Measurements from ENCODE around the gene TMEM92. TPM values are rescaled to one million over a fixed set of nuclear protein-coding genes. Genes with fewer than 3 reads are reported as not detected.

The TMEM92 gene
- total RNA-seq (not detected), total RNA-seq (0 reads per million in 29 experiments)
- not detected for total RNA-seq (2013)

GRCh38 chr17:50274142-50274896, at the start of gene TMEM92:
Gene TMEM92 (plus strand): TSS chr17:50274466. CDS start chr17:50274502, 36 bp downstream.
- peaks cover 0 to 13% of the 10 kb centered on the region in 2 experiments for H3K4me1 ChIP-seq (ENCODE audit: control insufficient read depth in 1 of 2, extremely low read depth in 1 of 2, insufficient read depth in 2 of 2, low read length in 2 of 2)
- H3K4me3 ChIP-seq (ENCODE audit: control insufficient read depth in 1 of 2, extremely low read depth in 1 of 2, low read length in 1 of 2), result no peak within 1 kb of the TSS
- H3K27me3 ChIP-seq (replicated peaks in 1 of 2; ENCODE audit: control insufficient read depth in 2 of 2, extremely low read depth in 1 of 2, insufficient read depth in 2 of 2, low read length in 1 of 2), result peaks cover 0 to 69% of the 10 kb centered on the region in 2 experiments
- peak within 1 kb of the TSS in 1 of 3 donors; percentile 42 for H3K4me3 Mint-ChIP-seq
- H3K36me3 Mint-ChIP-seq, result no peaks in the 10 kb centered on the region
- DNase-seq, result no peak
- H3K9me3 ChIP-seq, result no peaks in the 10 kb centered on the region
- peaks cover 7 to 9% (median 7%) of the 10 kb centered on the region in 3 donors for H3K4me1 Mint-ChIP-seq
- H3K36me3 ChIP-seq (ENCODE audit: control insufficient read depth in 2 of 2, extremely low read depth in 1 of 2, insufficient read depth in 1 of 2, low read length in 1 of 2), result no peaks in the 10 kb centered on the region
- ATAC-seq (replicated peaks in 1 of 4), result no peak
- ChIA-PET POLR2A (no interaction called here), CTCF (interaction anchor here (0.5 to 1.9 kb wide), 2 partner anchors 74 to 690 kb away, joined by 4 to 13 read pairs; no protein-coding TSS in a partner anchor)
- H3K27ac ChIP-seq (ENCODE audit: low read length), result no peak within 1 kb of the TSS
- no peaks in the 10 kb centered on the region for H3K9me3 Mint-ChIP-seq
- peaks cover 42 to 54% of the 10 kb centered on the region in 2 donors for H3K27me3 Mint-ChIP-seq
- no peak within 1 kb of the TSS for H3K27ac Mint-ChIP-seq
- 38% methylated on average over 3 of the region's 23 CpGs for WGBS (ENCODE audit: insufficient coverage)

DNA sequence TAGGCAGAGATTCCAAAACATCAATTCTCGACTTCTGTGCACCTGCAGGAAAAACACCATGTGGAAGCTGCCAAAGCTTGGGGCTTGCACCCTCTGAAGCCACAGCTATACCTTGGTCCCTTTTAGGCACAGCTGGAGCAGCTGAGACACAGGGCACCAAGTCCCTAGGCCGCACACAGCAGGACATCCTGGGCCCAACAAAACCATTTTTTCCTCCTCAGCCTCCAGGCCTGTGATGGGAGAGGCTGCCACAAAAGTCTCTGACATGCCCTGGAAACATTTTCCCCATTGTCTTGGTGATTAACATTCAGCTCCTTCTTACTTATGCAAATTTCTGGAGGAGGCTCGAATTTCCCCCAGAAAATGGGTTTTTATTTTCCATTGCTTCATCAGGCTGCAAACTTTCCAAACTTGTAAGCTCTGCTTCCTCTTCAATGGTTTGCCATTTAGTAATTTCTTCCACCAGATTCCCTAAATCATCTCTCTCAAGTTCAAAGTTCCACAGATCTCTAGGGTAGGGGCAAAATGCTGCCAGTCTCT, 48.5 kb upstream of the TMEM92 start:
- no peak overlapping the region for H3K27ac Mint-ChIP-seq
- CTCF ChIA-PET, result no interaction called here
- H3K4me1 Mint-ChIP-seq, result no peaks in the 10 kb centered on the region
- peaks cover 0 to 11% of the 10 kb centered on the region in 2 experiments for H3K4me1 ChIP-seq (ENCODE audit: control insufficient read depth in 1 of 2, extremely low read depth in 1 of 2, insufficient read depth in 2 of 2, low read length in 2 of 2)
- H3K36me3 ChIP-seq (ENCODE audit: control insufficient read depth in 2 of 2, extremely low read depth in 1 of 2, insufficient read depth in 1 of 2, low read length in 1 of 2), result no peaks in the 10 kb centered on the region
- POLR2A ChIA-PET, result no interaction called here
- H3K9me3 Mint-ChIP-seq, result peaks cover 11 to 21% (median 12%) of the 10 kb centered on the region in 3 donors
- no peak overlapping the region for H3K27ac ChIP-seq (ENCODE audit: low read length)
- no peak overlapping the region for H3K4me3 ChIP-seq (ENCODE audit: control insufficient read depth in 1 of 2, extremely low read depth in 1 of 2, low read length in 1 of 2)
- 58% methylated on average over 3 of the region's 3 CpGs for WGBS (ENCODE audit: insufficient coverage)
- H3K27me3 ChIP-seq (replicated peaks in 1 of 2; ENCODE audit: control insufficient read depth in 2 of 2, extremely low read depth in 1 of 2, insufficient read depth in 2 of 2, low read length in 1 of 2), result peaks cover 0 to 11% of the 10 kb centered on the region in 2 experiments
- H3K9me3 ChIP-seq, result no peaks in the 10 kb centered on the region
- ATAC-seq (replicated peaks in 1 of 4), result no peak
- DNase-seq, result no peak
- H3K27me3 Mint-ChIP-seq, result peaks cover 4 to 8% of the 10 kb centered on the region in 2 donors
- H3K4me3 Mint-ChIP-seq, result no peak overlapping the region
- no peaks in the 10 kb centered on the region for H3K36me3 Mint-ChIP-seq

GRCh38 chr17:50234581-50234980, 39.7 kb upstream of the TMEM92 start:
- Mint-ChIP-seq H3K9me3 (peaks cover 0 to 4% (median 2%) of the 10 kb centered on the region in 3 donors), H3K36me3 (no peaks in the 10 kb centered on the region), H3K27me3 (peaks cover 34 to 47% of the 10 kb centered on the region in 2 donors), H3K4me3 (no peak overlapping the region), H3K4me1 (peaks cover 0 to 3% (median 0%) of the 10 kb centered on the region in 3 donors), H3K27ac (no peak overlapping the region)
- no peaks in the 10 kb centered on the region for H3K36me3 ChIP-seq (ENCODE audit: control insufficient read depth in 2 of 2, extremely low read depth in 1 of 2, insufficient read depth in 1 of 2, low read length in 1 of 2)
- H3K9me3 ChIP-seq, result no peaks in the 10 kb centered on the region
- ChIA-PET CTCF (no interaction called here), POLR2A (no interaction called here)
- ATAC-seq (replicated peaks in 1 of 4) (no peak), DNase-seq (no peak)
- H3K27me3 ChIP-seq (replicated peaks in 1 of 2; ENCODE audit: control insufficient read depth in 2 of 2, extremely low read depth in 1 of 2, insufficient read depth in 2 of 2, low read length in 1 of 2), result peaks cover 0 to 11% of the 10 kb centered on the region in 2 experiments
- peaks cover 0 to 6% of the 10 kb centered on the region in 2 experiments for H3K4me1 ChIP-seq (ENCODE audit: control insufficient read depth in 1 of 2, extremely low read depth in 1 of 2, insufficient read depth in 2 of 2, low read length in 2 of 2)
- H3K4me3 ChIP-seq (ENCODE audit: control insufficient read depth in 1 of 2, extremely low read depth in 1 of 2, low read length in 1 of 2), result no peak overlapping the region
- H3K27ac ChIP-seq (ENCODE audit: low read length), result no peak overlapping the region

- Histone ChIP-seq H3K4me1 (ENCODE audit: control insufficient read depth in 1 of 2, extremely low read depth in 1 of 2, insufficient read depth in 2 of 2, low read length in 2 of 2) (peaks cover 0 to 11% of the 10 kb centered on the region in 2 experiments), H3K4me3 (ENCODE audit: control insufficient read depth in 1 of 2, extremely low read depth in 1 of 2, low read length in 1 of 2) (no peak overlapping the region), H3K27ac (ENCODE audit: low read length) (no peak overlapping the region), H3K36me3 (ENCODE audit: control insufficient read depth in 2 of 2, extremely low read depth in 1 of 2, insufficient read depth in 1 of 2, low read length in 1 of 2) (no peaks in the 10 kb centered on the region), H3K27me3 (replicated peaks in 1 of 2; ENCODE audit: control insufficient read depth in 2 of 2, extremely low read depth in 1 of 2, insufficient read depth in 2 of 2, low read length in 1 of 2) (peaks cover 0 to 16% of the 10 kb centered on the region in 2 experiments), H3K9me3 (no peaks in the 10 kb centered on the region)
- POLR2A ChIA-PET, result no interaction called here
- Mint-ChIP-seq H3K27me3 (peaks cover 45 to 47% of the 10 kb centered on the region in 2 donors), H3K36me3 (no peaks in the 10 kb centered on the region), H3K9me3 (peaks cover 0 to 4% (median 2%) of the 10 kb centered on the region in 3 donors), H3K4me1 (peaks cover 0 to 3% (median 0%) of the 10 kb centered on the region in 3 donors), H3K27ac (no peak overlapping the region), H3K4me3 (no peak overlapping the region)
- CTCF ChIA-PET, result interaction anchor here in 1 of 2 donors (0.8 kb wide), 1 partner anchor 8 kb away, joined by 5 read pairs; no protein-coding TSS in a partner anchor
- no peak for ATAC-seq (replicated peaks in 1 of 4)
- no CpG with 5 or more reads among the region's 2 CpGs for whole genome bisulfite sequencing (ENCODE audit: insufficient coverage)
- DNase-seq, result no peak
Observed at GRCh38 chr17:50237901-50238300, 36.4 kb upstream of the TMEM92 start.

- peaks cover 0 to 17% of the 10 kb centered on the region in 2 experiments for H3K27me3 ChIP-seq (replicated peaks in 1 of 2; ENCODE audit: control insufficient read depth in 2 of 2, extremely low read depth in 1 of 2, insufficient read depth in 2 of 2, low read length in 1 of 2)
- H3K36me3 Mint-ChIP-seq, result no peaks in the 10 kb centered on the region
- H3K9me3 Mint-ChIP-seq, result peaks cover 0 to 2% (median 0%) of the 10 kb centered on the region in 3 donors
- no CpG with 5 or more reads among the region's 9 CpGs for WGBS (ENCODE audit: insufficient coverage)
- DNase-seq, result no peak
- no peak overlapping the region for H3K27ac Mint-ChIP-seq
- peaks cover 0 to 3% (median 0%) of the 10 kb centered on the region in 3 donors for H3K4me1 Mint-ChIP-seq
- no peak overlapping the region for H3K4me3 ChIP-seq (ENCODE audit: control insufficient read depth in 1 of 2, extremely low read depth in 1 of 2, low read length in 1 of 2)
- no peak overlapping the region for H3K4me3 Mint-ChIP-seq
- peaks cover 0 to 11% of the 10 kb centered on the region in 2 experiments for H3K4me1 ChIP-seq (ENCODE audit: control insufficient read depth in 1 of 2, extremely low read depth in 1 of 2, insufficient read depth in 2 of 2, low read length in 2 of 2)
- ChIA-PET CTCF (no interaction called here), POLR2A (no interaction called here)
- no peak overlapping the region for H3K27ac ChIP-seq (ENCODE audit: low read length)
- H3K9me3 ChIP-seq, result no peaks in the 10 kb centered on the region
- no peaks in the 10 kb centered on the region for H3K36me3 ChIP-seq (ENCODE audit: control insufficient read depth in 2 of 2, extremely low read depth in 1 of 2, insufficient read depth in 1 of 2, low read length in 1 of 2)
- peaks cover 43% of the 10 kb centered on the region in 2 donors for H3K27me3 Mint-ChIP-seq
- no peak for ATAC-seq (replicated peaks in 1 of 4)
Observed at GRCh38 chr17:50238601-50239280, 35.5 kb upstream of the TMEM92 start.

- CTCF ChIA-PET, result interaction anchor here in 1 of 2 donors (0.5 kb wide), 1 partner anchor 605 kb away, joined by 11 read pairs; no protein-coding TSS in a partner anchor
- Mint-ChIP-seq H3K27me3 (peaks cover 41 to 46% of the 10 kb centered on the region in 2 donors), H3K9me3 (no peaks in the 10 kb centered on the region), H3K27ac (no peak overlapping the region), H3K4me1 (peaks cover 0 to 3% (median 0%) of the 10 kb centered on the region in 3 donors), H3K36me3 (no peaks in the 10 kb centered on the region), H3K4me3 (no peak overlapping the region)
- Histone ChIP-seq H3K4me1 (ENCODE audit: control insufficient read depth in 1 of 2, extremely low read depth in 1 of 2, insufficient read depth in 2 of 2, low read length in 2 of 2) (peaks cover 0 to 11% of the 10 kb centered on the region in 2 experiments), H3K27ac (ENCODE audit: low read length) (no peak overlapping the region), H3K36me3 (ENCODE audit: control insufficient read depth in 2 of 2, extremely low read depth in 1 of 2, insufficient read depth in 1 of 2, low read length in 1 of 2) (no peaks in the 10 kb centered on the region), H3K27me3 (replicated peaks in 1 of 2; ENCODE audit: control insufficient read depth in 2 of 2, extremely low read depth in 1 of 2, insufficient read depth in 2 of 2, low read length in 1 of 2) (peaks cover 0 to 15% of the 10 kb centered on the region in 2 experiments), H3K4me3 (ENCODE audit: control insufficient read depth in 1 of 2, extremely low read depth in 1 of 2, low read length in 1 of 2) (no peak overlapping the region), H3K9me3 (no peaks in the 10 kb centered on the region)
- DNase-seq, result no peak
- POLR2A ChIA-PET, result no interaction called here
- no peak for ATAC-seq (replicated peaks in 1 of 4)
- 40% methylated on average over 1 of the region's 4 CpGs for WGBS (ENCODE audit: insufficient coverage)
Observed at GRCh38 chr17:50239937-50240336, 34.3 kb upstream of the TMEM92 start.
